Neural cell (in vitro differentiated cells): Measurements from ENCODE around the gene COBLL1. TPM values are rescaled to one million over a fixed set of nuclear protein-coding genes. Genes with fewer than 3 reads are reported as not detected.

Experiments
- H2AFZ ChIP-seq: fragments of 200-600, 300-800 bp; sonication (generic), shearing (Covaris generic); 2 replicates; pipeline ENCODE4 v1.6.0; 2014; ENCODE audit warnings: low read depth, mild to moderate bottlenecking, antibody characterized with exemption, low read length, moderate library complexity
- H3F3A ChIP-seq: fragments of 200-600 bp; shearing (Covaris generic); 2 replicates; pipeline ENCODE4 v1.6.1; 2016; ENCODE audit warnings: mild to moderate bottlenecking, moderate library complexity, mixed read lengths, antibody characterized with exemption, low read length; ENCODE audit not compliant: insufficient read depth, poor library complexity, severe bottlenecking
- H3K27ac ChIP-seq: fragments of 200-600, 300-800 bp; sonication (generic), shearing (Covaris generic); 2 replicates; pipeline ENCODE4 v1.5.1; 2014; ENCODE audit warnings: mild to moderate bottlenecking, low read length, moderate library complexity
- H3K27me3 ChIP-seq: fragments of 300-800, 200-600 bp; sonication (generic), shearing (Covaris generic); 2 replicates; pipeline ENCODE4 v1.6.0; 2014; ENCODE audit warnings: mild to moderate bottlenecking, low read depth, low read length, moderate library complexity; ENCODE audit not compliant: insufficient read depth
- H3K36me3 ChIP-seq: fragments of 300-800, 200-600 bp; sonication (generic), shearing (Covaris generic); 2 replicates; pipeline ENCODE4 v1.5.1; 2014; ENCODE audit warnings: mild to moderate bottlenecking, antibody characterized with exemption, low read length, moderate library complexity; ENCODE audit not compliant: insufficient read depth
- H3K4me2 ChIP-seq: fragments of 300-800, 200-600 bp; sonication (generic), shearing (Covaris generic); 2 replicates; pipeline ENCODE4 v1.6.0; 2014; ENCODE audit warnings: mild to moderate bottlenecking, low read length
- H3K4me3 ChIP-seq: fragments of 300-800, 200-600 bp; sonication (generic), shearing (Covaris generic); 2 replicates; pipeline ENCODE4 v1.5.1; 2014; ENCODE audit warnings: mild to moderate bottlenecking, low read length, moderate library complexity
- H3K79me2 ChIP-seq: fragments of 200-600 bp; shearing (Covaris generic); replicated peaks from 2 replicates; pipeline ENCODE4 v1.6.0; 2014; ENCODE audit warnings: mild to moderate bottlenecking, low read length, moderate library complexity; ENCODE audit not compliant: insufficient read depth
- H3K9ac ChIP-seq: fragments of 300-800, 200-600 bp; sonication (generic), shearing (Covaris generic); 2 replicates; pipeline ENCODE4 v1.6.1; 2016; ENCODE audit warnings: mild to moderate bottlenecking, low read length, mixed read lengths
- H3K9me2 ChIP-seq: fragments of 200-600 bp; shearing (Covaris generic); 2 replicates; pipeline ENCODE4 v1.6.1; 2016; ENCODE audit warnings: mild to moderate bottlenecking, low read length, mixed read lengths; ENCODE audit not compliant: insufficient read depth
- H3K9me3 ChIP-seq: fragments of 200-600, 300-800 bp; sonication (generic), shearing (Covaris generic); 2 replicates; pipeline ENCODE4 v1.6.1; 2016; ENCODE audit warnings: mild to moderate bottlenecking, mixed run types, low read length, moderate library complexity, mixed read lengths
- H4K20me1 ChIP-seq: fragments of 200-600 bp; shearing (Covaris generic); 2 replicates; pipeline ENCODE4 v1.6.1; 2016; ENCODE audit warnings: mild to moderate bottlenecking, mixed run types; ENCODE audit not compliant: insufficient read depth
- EP300 ChIP-seq: fragments of 450-650 bp; conservative IDR thresholded peaks from 2 replicates; pipeline ENCODE4 v1.6.1; 2014; ENCODE audit warnings: antibody characterized with exemption, mild to moderate bottlenecking, moderate library complexity; ENCODE audit not compliant: poor library complexity, severe bottlenecking
- EZH2 ChIP-seq: fragments of 200-600, 300-800 bp; shearing (Covaris generic), sonication (generic); IDR thresholded peaks from 2 replicates; pipeline ENCODE4 v1.6.1; 2014; ENCODE audit warnings: antibody characterized with exemption, low read length, borderline replicate concordance, mild to moderate bottlenecking; ENCODE audit not compliant: insufficient read depth, poor library complexity, severe bottlenecking
- MXI1 ChIP-seq: fragments of 450-650 bp; conservative IDR thresholded peaks from 2 replicates; pipeline ENCODE4 v1.6.1; 2014; ENCODE audit warnings: antibody characterized with exemption, mild to moderate bottlenecking; ENCODE audit not compliant: poor library complexity, severe bottlenecking
- POLR2AphosphoS5 ChIP-seq: IDR thresholded peaks from 2 replicates; pipeline ENCODE4 v1.6.1; 2012
- RAD21 ChIP-seq: fragments of 450-650 bp; conservative IDR thresholded peaks from 2 replicates; pipeline ENCODE4 v1.6.1; 2014; ENCODE audit warnings: antibody characterized with exemption, mild to moderate bottlenecking, moderate library complexity
- SMC3 ChIP-seq: fragments of 450-650 bp; conservative IDR thresholded peaks from 2 replicates; pipeline ENCODE4 v1.6.1; 2014; ENCODE audit warnings: antibody characterized with exemption, mild to moderate bottlenecking, moderate library complexity; ENCODE audit not compliant: poor library complexity
- TAF1 ChIP-seq: IDR thresholded peaks from 2 replicates; pipeline ENCODE4 v1.6.1; 2012; ENCODE audit warnings: low read depth
- polyA plus RNA-seq: library from polyadenylated mRNA; depleted of rRNA; stranded (reverse); fragments of >200 nt; gene quantifications from 2 replicates; pipeline ENCODE4 v1.2.3, GENCODE V29; 2014
- TF ChIP-seq, protein P1 (sequence below): fragments of 450-650 bp; IDR thresholded peaks from 2 replicates; pipeline ENCODE4 v1.5.1; 2014; ENCODE audit warnings: antibody characterized with exemption, mild to moderate bottlenecking, moderate library complexity; ENCODE audit not compliant: poor library complexity, severe bottlenecking
- TF ChIP-seq, protein P2 (sequence below): IDR thresholded peaks from 2 replicates; pipeline ENCODE4 v1.6.1; 2012; ENCODE audit warnings: borderline replicate concordance

Gene COBLL1
- polyA plus RNA-seq, 1 donor from 2014 or later: 0.11 TPM

DNA sequence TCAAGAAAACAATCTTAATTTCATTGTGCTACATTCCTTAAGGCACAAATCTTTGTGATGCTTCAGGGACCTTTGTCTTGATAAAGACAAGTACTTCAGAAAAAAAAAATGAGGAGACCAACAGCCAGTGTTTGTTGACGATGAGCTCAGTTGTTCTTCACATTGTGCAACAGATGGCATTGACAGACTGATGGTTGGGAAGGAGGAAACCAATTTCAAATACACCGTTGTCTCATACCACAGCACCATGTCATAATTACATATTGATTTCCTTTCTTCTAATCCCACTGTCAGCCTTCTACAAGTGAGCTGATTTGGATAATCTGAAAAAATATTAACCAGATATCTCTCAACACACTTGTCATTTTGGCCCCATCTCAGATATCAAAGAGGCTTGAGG, 166.6 kb downstream of the COBLL1 start:
- no peak overlapping the region for H2AFZ ChIP-seq
- H3F3A ChIP-seq: no peaks in the 10 kb centered on the region
- H3K79me2 ChIP-seq: no peaks in the 10 kb centered on the region
- H3K9me3 ChIP-seq: no peaks in the 10 kb centered on the region
- no peaks in the 10 kb centered on the region for H4K20me1 ChIP-seq
- no peak overlapping the region for H3K4me3 ChIP-seq
- no peaks in the 10 kb centered on the region for H3K36me3 ChIP-seq
- H3K9me2 ChIP-seq: no peaks in the 10 kb centered on the region
- no peaks in the 10 kb centered on the region for H3K27me3 ChIP-seq
- H3K27ac ChIP-seq: no peak overlapping the region
- TF ChIP-seq SMC3 (no peak), EP300 (no peak), MXI1 (no peak), RAD21 (no peak), POLR2AphosphoS5 (no peak), EZH2 (no peak), TAF1 (no peak)
- TF ChIP-seq, protein P1, sequence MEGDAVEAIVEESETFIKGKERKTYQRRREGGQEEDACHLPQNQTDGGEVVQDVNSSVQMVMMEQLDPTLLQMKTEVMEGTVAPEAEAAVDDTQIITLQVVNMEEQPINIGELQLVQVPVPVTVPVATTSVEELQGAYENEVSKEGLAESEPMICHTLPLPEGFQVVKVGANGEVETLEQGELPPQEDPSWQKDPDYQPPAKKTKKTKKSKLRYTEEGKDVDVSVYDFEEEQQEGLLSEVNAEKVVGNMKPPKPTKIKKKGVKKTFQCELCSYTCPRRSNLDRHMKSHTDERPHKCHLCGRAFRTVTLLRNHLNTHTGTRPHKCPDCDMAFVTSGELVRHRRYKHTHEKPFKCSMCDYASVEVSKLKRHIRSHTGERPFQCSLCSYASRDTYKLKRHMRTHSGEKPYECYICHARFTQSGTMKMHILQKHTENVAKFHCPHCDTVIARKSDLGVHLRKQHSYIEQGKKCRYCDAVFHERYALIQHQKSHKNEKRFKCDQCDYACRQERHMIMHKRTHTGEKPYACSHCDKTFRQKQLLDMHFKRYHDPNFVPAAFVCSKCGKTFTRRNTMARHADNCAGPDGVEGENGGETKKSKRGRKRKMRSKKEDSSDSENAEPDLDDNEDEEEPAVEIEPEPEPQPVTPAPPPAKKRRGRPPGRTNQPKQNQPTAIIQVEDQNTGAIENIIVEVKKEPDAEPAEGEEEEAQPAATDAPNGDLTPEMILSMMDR: no peak
- TF ChIP-seq, protein P2, sequence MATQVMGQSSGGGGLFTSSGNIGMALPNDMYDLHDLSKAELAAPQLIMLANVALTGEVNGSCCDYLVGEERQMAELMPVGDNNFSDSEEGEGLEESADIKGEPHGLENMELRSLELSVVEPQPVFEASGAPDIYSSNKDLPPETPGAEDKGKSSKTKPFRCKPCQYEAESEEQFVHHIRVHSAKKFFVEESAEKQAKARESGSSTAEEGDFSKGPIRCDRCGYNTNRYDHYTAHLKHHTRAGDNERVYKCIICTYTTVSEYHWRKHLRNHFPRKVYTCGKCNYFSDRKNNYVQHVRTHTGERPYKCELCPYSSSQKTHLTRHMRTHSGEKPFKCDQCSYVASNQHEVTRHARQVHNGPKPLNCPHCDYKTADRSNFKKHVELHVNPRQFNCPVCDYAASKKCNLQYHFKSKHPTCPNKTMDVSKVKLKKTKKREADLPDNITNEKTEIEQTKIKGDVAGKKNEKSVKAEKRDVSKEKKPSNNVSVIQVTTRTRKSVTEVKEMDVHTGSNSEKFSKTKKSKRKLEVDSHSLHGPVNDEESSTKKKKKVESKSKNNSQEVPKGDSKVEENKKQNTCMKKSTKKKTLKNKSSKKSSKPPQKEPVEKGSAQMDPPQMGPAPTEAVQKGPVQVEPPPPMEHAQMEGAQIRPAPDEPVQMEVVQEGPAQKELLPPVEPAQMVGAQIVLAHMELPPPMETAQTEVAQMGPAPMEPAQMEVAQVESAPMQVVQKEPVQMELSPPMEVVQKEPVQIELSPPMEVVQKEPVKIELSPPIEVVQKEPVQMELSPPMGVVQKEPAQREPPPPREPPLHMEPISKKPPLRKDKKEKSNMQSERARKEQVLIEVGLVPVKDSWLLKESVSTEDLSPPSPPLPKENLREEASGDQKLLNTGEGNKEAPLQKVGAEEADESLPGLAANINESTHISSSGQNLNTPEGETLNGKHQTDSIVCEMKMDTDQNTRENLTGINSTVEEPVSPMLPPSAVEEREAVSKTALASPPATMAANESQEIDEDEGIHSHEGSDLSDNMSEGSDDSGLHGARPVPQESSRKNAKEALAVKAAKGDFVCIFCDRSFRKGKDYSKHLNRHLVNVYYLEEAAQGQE: no peak
- H3K4me2 ChIP-seq: no peak overlapping the region
- H3K9ac ChIP-seq: no peak overlapping the region

DNA sequence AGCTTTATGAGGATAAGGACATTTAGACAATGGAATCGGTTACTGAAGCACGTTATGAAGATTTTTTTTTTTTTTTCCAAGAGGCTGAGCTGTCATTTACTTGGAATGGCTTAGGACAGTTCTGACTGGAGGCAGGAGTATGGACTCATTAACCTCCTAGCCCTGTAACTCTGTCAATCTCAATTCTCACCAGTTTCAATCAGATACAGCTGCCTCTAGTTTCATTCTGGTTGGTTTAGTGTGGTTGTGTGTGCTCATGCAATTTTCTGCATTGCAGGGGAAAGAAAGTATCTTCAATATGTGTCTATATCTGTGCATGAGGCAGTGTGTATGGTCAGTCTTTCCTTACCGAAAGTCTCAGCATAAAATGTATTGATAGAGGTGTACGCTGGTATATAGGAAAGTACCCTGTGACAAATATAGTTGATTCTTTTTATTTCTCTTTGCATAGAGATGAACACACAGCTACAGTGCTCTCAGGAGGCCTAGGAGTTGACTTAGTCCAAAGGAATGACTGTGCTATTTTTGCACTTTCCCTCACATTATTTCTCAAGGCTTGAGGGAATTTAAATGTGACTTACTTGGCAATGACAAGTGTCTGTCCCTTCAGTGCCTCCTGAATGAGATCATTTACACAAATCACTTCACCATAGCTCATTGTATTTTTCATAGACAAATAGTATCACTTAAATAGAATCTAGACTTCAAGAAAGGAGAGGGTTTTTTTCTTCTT, 169.8 kb downstream of the COBLL1 start:
- no peaks in the 10 kb centered on the region for H4K20me1 ChIP-seq
- H3K79me2 ChIP-seq: no peaks in the 10 kb centered on the region
- H3K27me3 ChIP-seq: no peaks in the 10 kb centered on the region
- H3K4me3 ChIP-seq: no peak overlapping the region
- no peaks in the 10 kb centered on the region for H3K9me3 ChIP-seq
- H3K27ac ChIP-seq: no peak overlapping the region
- H3K36me3 ChIP-seq: no peaks in the 10 kb centered on the region
- H3K9ac ChIP-seq: no peak overlapping the region
- H2AFZ ChIP-seq: no peak overlapping the region
- TF ChIP-seq, protein P1: no peak
- TF ChIP-seq EZH2: no peak
- no peak for TF ChIP-seq RAD21
- TF ChIP-seq MXI1: no peak
- no peak for TF ChIP-seq POLR2AphosphoS5
- no peak for TF ChIP-seq TAF1
- TF ChIP-seq EP300: no peak
- no peak for TF ChIP-seq SMC3
- TF ChIP-seq, protein P2: no peak
- H3K4me2 ChIP-seq: no peak overlapping the region
- H3F3A ChIP-seq: no peaks in the 10 kb centered on the region
- no peaks in the 10 kb centered on the region for H3K9me2 ChIP-seq
